CD14-positive monocyte (primary cell): Measurements from ENCODE around the gene TTLL4. TPM values are rescaled to one million over a fixed set of nuclear protein-coding genes. Genes with fewer than 3 reads are reported as not detected.

Source experiments
- DNase-seq, 3 donors: peaks; one replicate each; pipeline ENCODE4 v3.0.0-alpha.2; 2011 to 2022
- H2AFZ ChIP-seq: 2 replicates; pipeline ENCODE4 v1.6.0; 2012; ENCODE audit warnings: mild to moderate bottlenecking, low read depth, low read length, inconsistent platforms; ENCODE audit not compliant: insufficient read depth, poor library complexity, severe bottlenecking
- H3K27ac ChIP-seq, 2 donors: 1 replicate in 1 of 2; 2 replicates in 1 of 2; pipeline ENCODE4 v1.5.1; 2012 to 2013; ENCODE audit warnings: low read length in 2 of 2, control low read depth in 1 of 2, inconsistent platforms in 1 of 2, low read depth in 1 of 2, mild to moderate bottlenecking in 1 of 2
- H3K27me3 ChIP-seq, 2 donors: one replicate each; pipeline versions ENCODE4 v1.6.0 to v1.6.1; 2011 to 2013; ENCODE audit warnings: low read length in 2 of 2; ENCODE audit not compliant: control insufficient read depth in 2 of 2, insufficient read depth in 2 of 2
- H3K36me3 ChIP-seq, 2 donors: replicated peaks in 1 of 2; 1 replicate in 1 of 2; 2 replicates in 1 of 2; pipeline versions ENCODE4 v1.5.1 to v1.6.1; 2012 to 2013; ENCODE audit warnings: low read length in 2 of 2, control low read depth in 1 of 2, inconsistent platforms in 1 of 2, mild to moderate bottlenecking in 1 of 2; ENCODE audit not compliant: insufficient read depth in 2 of 2, control insufficient read depth in 1 of 2
- H3K4me1 ChIP-seq, 2 donors: 1 replicate in 1 of 2; 2 replicates in 1 of 2; pipeline versions ENCODE4 v1.5.1 to v1.6.1; 2012 to 2013; ENCODE audit warnings: low read length in 2 of 2, control low read depth in 1 of 2, inconsistent platforms in 1 of 2, mild to moderate bottlenecking in 1 of 2, moderate library complexity in 1 of 2; ENCODE audit not compliant: insufficient read depth in 2 of 2, control insufficient read depth in 1 of 2
- H3K4me2 ChIP-seq: replicated peaks from 2 replicates; pipeline ENCODE3; 2012; ENCODE audit warnings: low read length, moderate library complexity, mild to moderate bottlenecking; ENCODE audit not compliant: poor library complexity, severe bottlenecking; ENCODE audit errors: extremely low read depth
- H3K4me3 ChIP-seq, 3 experiments: fragments of 200-600 bp in 1 of 3; sonication (generic) in 1 of 3; replicated peaks in 1 of 3; 1 replicate in 2 of 3; 2 replicates in 1 of 3; pipeline ENCODE4 v1.5.1; 2011 to 2013; ENCODE audit warnings: low read length in 3 of 3, mild to moderate bottlenecking in 3 of 3, control low read depth in 2 of 3, low read depth in 2 of 3, inconsistent platforms in 1 of 3, moderate library complexity in 1 of 3
- H3K79me2 ChIP-seq: 2 replicates; pipeline ENCODE4 v1.6.0; 2012; ENCODE audit warnings: mild to moderate bottlenecking, control low read depth, inconsistent platforms, low read length, moderate library complexity; ENCODE audit not compliant: insufficient read depth
- H3K9ac ChIP-seq: 2 replicates; pipeline ENCODE4 v1.6.0; 2017; ENCODE audit warnings: low read length, mild to moderate bottlenecking; ENCODE audit not compliant: insufficient read depth, poor library complexity, severe bottlenecking
- H3K9me3 ChIP-seq, 2 donors: replicated peaks in 1 of 2; 1 replicate in 1 of 2; 2 replicates in 1 of 2; pipeline versions ENCODE4 v1.5.1 to v1.6.1; 2012 to 2013; ENCODE audit warnings: low read length in 2 of 2, control low read depth in 1 of 2; ENCODE audit not compliant: control insufficient read depth in 1 of 2, insufficient read depth in 1 of 2
- H4K20me1 ChIP-seq: 2 replicates; pipeline ENCODE4 v1.6.0; 2012; ENCODE audit warnings: mild to moderate bottlenecking, low read length, control low read depth, moderate library complexity; ENCODE audit not compliant: insufficient read depth
- H3K27ac Mint-ChIP-seq, 7 donors: one replicate each; pipeline ENCODE4 v1.8.0; 2020; ENCODE audit warnings: mild to moderate bottlenecking in 7 of 7, mixed read lengths in 7 of 7, moderate library complexity in 6 of 7, inconsistent platforms in 2 of 7
- H3K27me3 Mint-ChIP-seq, 3 donors: one replicate each; pipeline ENCODE4 v1.8.0; 2021 to 2022; ENCODE audit warnings: low read depth in 3 of 3, mild to moderate bottlenecking in 3 of 3, mixed read lengths in 3 of 3, moderate library complexity in 3 of 3, inconsistent platforms in 1 of 3
- H3K36me3 Mint-ChIP-seq, 2 donors: one replicate each; pipeline ENCODE4 v1.8.0; 2020; ENCODE audit warnings: mixed read lengths in 2 of 2, inconsistent platforms in 1 of 2, mild to moderate bottlenecking in 1 of 2
- H3K4me1 Mint-ChIP-seq: one replicate; pipeline ENCODE4 v1.8.0; 2020; ENCODE audit warnings: mild to moderate bottlenecking, mixed read lengths
- H3K4me3 Mint-ChIP-seq, 2 donors: one replicate each; pipeline ENCODE4 v1.8.0; 2020; ENCODE audit warnings: mild to moderate bottlenecking in 2 of 2, mixed read lengths in 2 of 2, moderate library complexity in 1 of 2
- H3K9me3 Mint-ChIP-seq, 7 donors: one replicate each; pipeline ENCODE4 v1.8.0; 2020 to 2022; ENCODE audit warnings: mixed read lengths in 7 of 7, mild to moderate bottlenecking in 6 of 7, moderate library complexity in 6 of 7, inconsistent platforms in 2 of 7
- CTCF ChIP-seq: fragments of 200-600 bp; IDR thresholded peaks from one replicate; pipeline ENCODE4 v1.8.0; 2022; ENCODE audit warnings: antibody characterized with exemption, mild to moderate bottlenecking
- WGBS: methylation state at CpG from one replicate; pipeline ENCODE4 v1.1.5; 2013; ENCODE audit warnings: missing lambda C conversion rate; ENCODE audit not compliant: insufficient coverage; 5-methylcytosine and 5-hydroxymethylcytosine counted together
- intact Hi-C, 2 donors: fragments of 100-400 bp; cut with micrococcal nuclease; formaldehyde crosslinking; loops; one replicate each; pipeline versions ENCODE4 v1.15.0 to v1.15.1; 2023
- polyA plus RNA-seq, 3 donors: library from polyadenylated mRNA; depleted of rRNA in 1 of 3; unstranded in 2 of 3; stranded (reverse) in 1 of 3; fragments of 300-500 nt in 2 of 3; fragments of >200 nt in 1 of 3; fragmentation: Illumina TruSeq in 2 of 3; gene quantifications; 1 replicate in 2 of 3; 2 replicates in 1 of 3; pipeline ENCODE4 v1.2.3, GENCODE V29; 2012 to 2021

TTLL4 gene
- polyA plus RNA-seq, 3 donors: 13.5 to 90.2 (median 16.3) TPM

GRCh38 chr2:218804817-218805216 lies 94.2 kb downstream of the TTLL4 start:
- Histone ChIP-seq H3K27ac (no peak overlapping the region), H3K4me1 (peaks cover 17 to 31% of the 10 kb centered on the region in 2 donors), H3K79me2 (no peaks in the 10 kb centered on the region), H3K4me3 (no peak overlapping the region), H2AFZ (no peak overlapping the region), H3K9ac (no peak overlapping the region), H4K20me1 (peaks cover 24% of the 10 kb centered on the region), H3K27me3 (peaks cover 6 to 10% of the 10 kb centered on the region in 2 donors), H3K4me2 (no peak overlapping the region), H3K9me3 (peaks cover 3 to 9% of the 10 kb centered on the region in 2 donors), H3K36me3 (peaks cover 0 to 8% of the 10 kb centered on the region in 2 donors)
- no CpG with 5 or more reads among the region's 1 CpG for WGBS
- no peak for DNase-seq
- Mint-ChIP-seq H3K27ac (no peak overlapping the region), H3K36me3 (peaks cover 22 to 26% of the 10 kb centered on the region in 2 donors), H3K4me1 (peaks cover 28% of the 10 kb centered on the region), H3K27me3 (peaks cover 9 to 13% (median 11%) of the 10 kb centered on the region in 3 donors), H3K9me3 (peaks cover 7 to 20% (median 14%) of the 10 kb centered on the region in 7 donors), H3K4me3 (no peak overlapping the region)
- TF ChIP-seq CTCF: no peak
- intact Hi-C loops: no loop called here

Other genes starting within 250 kb of the TTLL4 start
- 1 to 10 TPM; 2.7 to 4.9 (median 2.7) TPM for gene USP37, start 142.5 kb upstream of the TTLL4 start, polyA plus RNA-seq
- gene CNOT9, start 142.0 kb upstream of the TTLL4 start, polyA plus RNA-seq: 10 to 100 TPM; 14.5 to 21.5 (median 18.4) TPM
- under 1 TPM in 2 of 3 donors, not detected in 1; 0.04 to 0.05 TPM for gene PLCD4, start 102.9 kb upstream of the TTLL4 start, polyA plus RNA-seq
- gene ZNF142, start 51.2 kb upstream of the TTLL4 start, polyA plus RNA-seq: 10 to 100 TPM in 1 of 3 donors, 1 to 10 TPM in 1, under 1 TPM in 1; 0.72 to 15.6 (median 3.3) TPM
- 10 to 100 TPM; 10.5 to 42.9 (median 12.3) TPM for gene BCS1L, start 51.2 kb upstream of the TTLL4 start, polyA plus RNA-seq
- 10 to 100 TPM; 10.7 to 20.3 (median 12.9) TPM for gene RNF25, start 38.8 kb upstream of the TTLL4 start, polyA plus RNA-seq
- gene STK36, start 38.7 kb upstream of the TTLL4 start, polyA plus RNA-seq: 10 to 100 TPM in 1 of 3 donors, 1 to 10 TPM in 2; 1.3 to 36.2 (median 3.3) TPM
- gene CYP27A1, start 71.3 kb downstream of the TTLL4 start, polyA plus RNA-seq: 100 to 1,000 TPM; 151 to 218 (median 214) TPM
- not detected for gene PRKAG3, start 121.0 kb downstream of the TTLL4 start, polyA plus RNA-seq
- gene WNT6, start 149.0 kb downstream of the TTLL4 start, polyA plus RNA-seq: under 1 TPM; 0.27 to 0.65 (median 0.37) TPM
- gene WNT10A, start 170.0 kb downstream of the TTLL4 start, polyA plus RNA-seq: under 1 TPM in 1 of 3 donors, not detected in 2; 0.04 TPM
- not detected for gene CDK5R2, start 248.8 kb downstream of the TTLL4 start, polyA plus RNA-seq